Bone marrow (tissue), 2 donors: ENCODE data around the gene ZNRF4.

Experiments
- DNase-seq, 2 donors: peaks; one replicate each; lab custom pipeline; 2025; lab: John Stamatoyannopoulos, UW

The ZNRF4 gene

DNA sequence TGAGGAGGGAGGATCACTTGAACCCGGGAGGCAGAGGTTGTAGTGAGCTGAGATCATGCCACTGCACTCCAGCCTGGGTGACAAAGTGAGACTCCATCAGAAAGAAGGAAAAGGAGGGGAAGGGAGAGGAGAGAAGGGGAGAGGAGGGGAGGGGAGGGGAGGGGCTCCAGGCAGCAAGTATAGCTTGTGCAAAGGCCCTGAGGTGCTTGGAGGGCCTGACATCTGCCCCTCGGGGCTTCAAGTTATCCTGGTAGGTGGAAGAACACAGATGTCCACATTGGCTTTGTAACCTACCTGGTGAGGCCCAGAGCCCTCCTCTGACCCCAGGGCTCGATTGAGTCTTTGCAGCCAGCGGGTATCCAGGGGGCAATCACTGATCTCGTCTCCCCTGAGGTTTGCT, 11.5 kb upstream of the ZNRF4 start:
- no peak for DNase-seq

DNA sequence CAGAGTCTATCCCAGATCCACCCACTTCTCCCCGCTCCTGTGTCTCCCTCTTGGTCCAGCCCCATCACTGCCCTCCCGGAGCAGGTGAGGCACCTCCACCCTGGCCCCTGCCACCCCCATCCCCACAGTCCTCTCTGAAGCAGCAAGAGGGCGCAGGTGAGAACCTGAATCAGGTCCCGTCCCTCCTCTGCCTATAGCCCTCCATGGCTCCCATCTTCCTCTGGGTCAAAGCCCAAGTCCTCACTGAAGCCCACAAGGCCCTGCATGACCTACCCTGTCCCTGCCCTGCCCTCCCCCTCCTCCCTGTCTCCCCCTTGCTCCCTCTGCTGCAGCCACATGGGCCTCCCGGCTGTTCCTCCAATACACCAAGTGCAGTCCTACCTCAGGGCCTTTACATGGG, 10.8 kb upstream of the ZNRF4 start:
- no peak for DNase-seq

- no peak for DNase-seq
Observed at GRCh38 chr19:5445071-5445470, 10.1 kb upstream of the ZNRF4 start.

DNA sequence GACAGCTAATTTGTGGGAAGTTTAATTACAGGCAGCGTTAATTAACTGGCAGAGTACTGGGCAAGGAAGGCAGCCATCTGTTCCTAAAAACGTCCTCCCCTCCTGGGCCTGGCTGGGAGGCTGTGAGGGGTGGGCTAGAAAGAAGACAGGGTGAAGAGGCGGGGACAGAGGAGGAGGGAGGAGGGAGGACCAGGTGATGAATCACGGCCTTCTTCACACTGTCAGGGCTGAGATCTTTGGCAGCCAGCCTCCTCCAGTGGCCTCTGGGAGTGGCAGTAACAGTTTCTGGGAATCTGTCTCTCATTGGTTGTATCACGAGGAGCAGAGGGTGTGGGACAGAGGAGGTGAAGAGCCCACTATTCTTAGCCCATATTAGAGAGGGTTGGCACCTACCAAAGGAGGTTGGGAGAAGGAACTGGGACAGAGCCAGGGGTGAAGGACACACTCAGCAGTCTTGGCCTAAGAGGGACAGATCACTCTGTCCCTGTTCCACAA, 9.6 kb upstream of the ZNRF4 start:
- DNase-seq: no peak

DNA sequence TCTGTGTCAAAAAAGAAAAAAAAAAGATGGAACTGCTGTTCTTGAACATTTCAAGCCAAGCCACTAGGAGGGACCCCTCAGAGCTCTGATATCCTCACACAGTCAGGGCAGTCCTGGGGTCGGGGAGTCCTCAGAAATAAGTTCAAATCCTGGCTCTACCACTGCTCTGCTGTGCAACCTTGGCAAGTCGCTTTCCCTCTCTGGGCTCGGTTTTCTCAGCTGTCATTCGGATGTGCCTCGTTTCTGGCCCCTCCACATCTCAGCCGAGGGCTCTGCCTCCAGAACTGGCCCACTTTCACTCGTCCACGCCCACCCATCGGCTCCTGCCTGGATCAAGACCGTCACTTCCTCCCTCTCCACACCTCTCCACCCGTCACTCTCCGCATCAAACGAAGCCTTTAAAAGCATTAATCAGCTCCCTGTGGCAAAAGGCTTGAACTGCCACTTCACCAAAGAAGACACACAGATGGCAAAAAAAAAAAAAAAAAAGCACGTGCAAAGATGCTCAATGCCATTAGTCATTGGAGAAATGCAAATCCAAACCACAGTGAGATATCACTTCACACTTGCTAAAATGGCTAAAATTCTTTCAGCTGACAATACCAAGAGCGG, 7.4 kb upstream of the ZNRF4 start:
- DNase-seq: no peak

DNA sequence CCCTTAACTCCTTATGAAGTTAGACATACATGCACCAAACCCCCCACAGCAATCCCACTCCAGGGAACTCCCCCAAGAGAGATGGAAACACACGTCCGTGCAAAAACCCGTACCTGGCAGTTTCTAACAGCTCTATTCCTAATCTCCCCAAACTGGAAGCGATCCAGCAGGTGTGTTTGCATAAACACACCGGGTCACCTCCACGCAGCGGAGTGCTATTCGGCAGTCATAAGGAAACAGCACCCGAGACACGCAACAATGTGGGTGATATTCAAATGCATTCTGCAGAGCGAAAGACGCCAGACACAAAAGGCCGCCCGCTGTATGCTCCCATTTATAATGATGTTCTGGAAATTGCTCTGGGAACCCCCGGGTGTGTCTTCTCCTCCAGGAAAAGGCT, 6.8 kb upstream of the ZNRF4 start:
- no peak for DNase-seq

- no peak for DNase-seq
Observed at GRCh38 chr19:5450482-5451126, 4.6 kb upstream of the ZNRF4 start.

DNA sequence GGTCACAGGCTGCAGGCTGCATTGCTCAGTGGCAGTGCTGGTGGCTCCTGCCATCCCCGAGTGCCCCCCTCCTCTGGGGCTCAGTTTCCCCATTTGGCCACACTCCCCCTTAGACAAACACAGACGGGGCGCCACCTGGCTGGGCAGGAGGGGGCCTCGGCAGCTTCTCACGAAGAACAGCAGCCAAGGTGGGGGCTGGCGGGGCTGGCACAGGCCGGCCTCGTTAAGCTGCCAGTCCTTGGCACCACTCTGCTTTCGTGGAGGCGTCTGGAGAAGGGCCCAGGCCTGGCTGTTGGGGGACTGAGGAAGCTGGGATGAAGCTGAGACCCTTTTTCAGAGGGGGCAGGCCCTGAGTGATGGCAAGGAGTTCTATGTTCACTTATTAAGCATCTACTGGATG, 3.7 kb upstream of the ZNRF4 start:
- DNase-seq: no peak

DNA sequence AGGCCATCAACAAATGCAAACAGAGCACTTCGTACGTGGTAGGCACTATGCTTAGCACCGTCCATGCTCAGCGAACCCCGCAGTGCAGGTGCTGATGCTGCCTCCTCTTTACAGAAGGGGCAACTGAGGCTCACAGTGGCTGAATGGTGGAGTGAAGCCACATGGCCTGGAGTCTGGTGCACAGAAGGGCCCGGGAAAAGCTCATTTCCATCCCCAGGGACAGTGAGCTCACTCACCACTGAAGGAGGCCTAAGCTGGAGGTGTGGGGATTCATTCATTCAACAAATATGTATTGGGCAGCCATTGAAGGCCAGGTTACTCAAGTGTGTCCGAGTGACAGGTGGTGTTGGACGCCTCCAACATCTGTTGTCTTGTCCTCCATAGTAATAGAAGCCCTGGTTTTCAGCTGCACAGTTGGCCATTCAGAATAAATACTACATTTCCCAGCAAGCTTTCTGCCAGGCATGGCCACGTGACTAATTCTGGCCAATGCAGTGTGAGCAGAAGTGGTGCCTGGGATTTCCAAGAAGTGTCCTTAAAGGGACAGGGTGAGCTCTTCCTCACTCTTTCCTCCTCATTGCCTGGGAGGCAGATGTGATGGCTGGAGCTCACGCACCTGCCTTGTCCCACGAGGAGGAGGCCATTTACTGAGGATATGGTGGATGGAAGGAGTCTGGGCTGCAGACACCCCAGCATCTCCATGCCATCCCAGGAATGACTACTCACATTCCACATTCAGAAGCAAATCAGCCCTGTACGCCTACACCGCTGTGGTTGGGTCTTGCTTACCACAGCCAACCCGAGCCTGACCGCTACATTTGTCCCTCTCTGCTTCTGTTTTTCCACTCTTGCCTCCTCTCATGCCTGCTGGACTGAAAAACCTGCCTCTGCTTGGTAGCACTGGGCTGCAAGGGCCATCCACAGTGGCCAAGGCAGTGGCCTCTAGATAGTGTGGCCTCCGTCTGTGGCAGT, 2.3 kb upstream of the ZNRF4 start:
- DNase-seq: no peak

GRCh38 chr19:5454743-5455142, 474 bp upstream of the ZNRF4 start:
- no peak for DNase-seq

- no peak for DNase-seq
Observed at GRCh38 chr19:5456130-5456840, 1.1 kb downstream of the ZNRF4 start.

- DNase-seq: no peak
Observed at GRCh38 chr19:5456841-5457200, 1.6 kb downstream of the ZNRF4 start.

- no peak for DNase-seq
Observed at GRCh38 chr19:5457709-5458108, 2.5 kb downstream of the ZNRF4 start.

DNA sequence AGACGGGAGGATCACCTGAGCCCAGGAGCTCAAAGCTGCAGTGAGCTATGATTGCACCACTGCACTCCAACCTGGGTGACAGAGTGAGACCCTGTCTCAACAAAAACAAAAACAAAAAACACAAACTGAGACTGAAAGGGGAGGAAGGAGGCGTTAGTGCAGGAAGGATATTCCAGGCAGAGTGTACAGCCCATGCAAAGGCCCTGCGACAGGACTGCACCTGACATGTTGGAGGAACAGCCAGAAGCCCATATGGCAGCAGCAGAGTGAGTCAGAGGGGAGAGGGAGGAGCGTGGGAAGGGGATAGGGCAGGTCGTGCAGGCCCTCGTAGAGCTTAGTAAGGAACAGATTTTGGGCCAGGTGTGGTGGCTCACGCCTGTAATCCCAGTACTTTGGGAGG, 3.2 kb downstream of the ZNRF4 start:
- DNase-seq: no peak

GRCh38 chr19:5459360-5459759, 4.1 kb downstream of the ZNRF4 start:
- DNase-seq: no peak

GRCh38 chr19:5460748-5461147, 5.5 kb downstream of the ZNRF4 start:
- no peak for DNase-seq

DNA sequence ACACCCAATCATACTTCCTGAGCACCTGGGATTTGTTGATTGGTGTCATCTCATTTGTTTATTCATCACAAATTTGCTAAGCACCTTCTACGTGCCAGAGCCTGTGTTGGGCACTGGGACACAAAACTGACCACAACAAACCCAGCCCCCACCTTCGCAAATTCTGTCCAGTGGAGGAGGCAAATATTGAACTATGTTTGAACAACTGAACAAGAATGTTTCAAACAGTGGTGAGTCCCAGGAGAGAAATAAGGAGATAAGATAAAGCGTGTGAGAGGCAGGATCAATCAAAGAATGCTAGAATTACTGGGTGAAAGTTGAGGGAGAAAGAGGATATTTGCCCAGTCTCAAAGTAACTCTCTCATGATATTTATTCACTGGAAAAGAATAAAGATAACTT, 8.7 kb downstream of the ZNRF4 start:
- no peak for DNase-seq

- DNase-seq: no peak
Observed at GRCh38 chr19:5466072-5466471, 10.9 kb downstream of the ZNRF4 start.

GRCh38 chr19:5466814-5467291, 11.6 kb downstream of the ZNRF4 start:
- no peak for DNase-seq

GRCh38 chr19:5470264-5470671, 15.1 kb downstream of the ZNRF4 start:
- DNase-seq: no peak

GRCh38 chr19:5472286-5472685, 17.1 kb downstream of the ZNRF4 start:
- no peak for DNase-seq

DNA sequence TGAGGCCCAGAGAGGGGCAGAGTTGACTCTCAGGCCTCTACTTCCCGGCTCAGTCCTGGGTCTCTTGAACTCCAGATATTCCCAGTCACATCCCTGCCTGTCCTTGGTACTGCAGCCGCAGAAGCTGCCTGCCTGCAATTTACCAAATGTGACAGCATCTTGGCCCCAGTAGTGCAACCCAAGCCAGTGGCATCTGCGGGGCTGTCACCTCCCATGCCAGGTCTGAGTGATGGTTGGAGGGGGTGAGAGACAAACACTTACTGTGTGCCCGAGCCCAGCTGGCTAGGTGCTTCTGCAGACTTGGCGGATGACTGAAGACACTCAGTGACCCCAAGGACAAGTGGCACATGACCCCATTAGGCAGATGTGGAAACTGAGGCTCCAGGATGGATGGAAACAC, 18.4 kb downstream of the ZNRF4 start:
- no peak for DNase-seq
